ENCODE measurements around the gene ARPP19.
A peak's percentile ranks its signal among the peaks of the same experiment; 100 is the strongest.
"Not testable (repeated sequence)": the region's sequence is repeated elsewhere in the genome, so short reads cannot be mapped to it uniquely, and the experiment has no call there.

ARPP19 gene

GRCh38 chr15:52551762-52552161 lies 17.1 kb downstream of the ARPP19 start:
- DNase-seq (ENCODE audit: low read depth in 2 of 2): no peak

DNA sequence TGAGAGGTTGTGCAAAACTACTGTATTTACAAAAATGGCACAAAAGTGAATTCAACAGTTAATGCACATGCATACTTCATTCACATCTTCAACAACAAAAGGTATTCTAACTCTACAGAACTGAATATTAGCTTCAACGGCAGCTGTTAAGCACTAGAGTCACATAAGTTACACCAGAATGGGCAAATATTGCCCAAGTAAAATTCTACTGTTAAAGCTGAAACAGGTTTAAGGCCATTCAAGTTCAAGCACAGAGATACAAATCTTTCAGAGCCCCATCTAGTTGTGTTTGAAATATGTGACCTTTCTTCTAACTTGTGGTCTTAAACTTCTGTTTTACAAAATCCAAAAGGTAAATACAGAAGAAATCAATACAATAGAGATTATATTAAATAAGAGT lies 17.6 kb downstream of the ARPP19 start:
- DNase-seq (ENCODE audit: low read depth in 2 of 2): not testable (repeated sequence)

DNA sequence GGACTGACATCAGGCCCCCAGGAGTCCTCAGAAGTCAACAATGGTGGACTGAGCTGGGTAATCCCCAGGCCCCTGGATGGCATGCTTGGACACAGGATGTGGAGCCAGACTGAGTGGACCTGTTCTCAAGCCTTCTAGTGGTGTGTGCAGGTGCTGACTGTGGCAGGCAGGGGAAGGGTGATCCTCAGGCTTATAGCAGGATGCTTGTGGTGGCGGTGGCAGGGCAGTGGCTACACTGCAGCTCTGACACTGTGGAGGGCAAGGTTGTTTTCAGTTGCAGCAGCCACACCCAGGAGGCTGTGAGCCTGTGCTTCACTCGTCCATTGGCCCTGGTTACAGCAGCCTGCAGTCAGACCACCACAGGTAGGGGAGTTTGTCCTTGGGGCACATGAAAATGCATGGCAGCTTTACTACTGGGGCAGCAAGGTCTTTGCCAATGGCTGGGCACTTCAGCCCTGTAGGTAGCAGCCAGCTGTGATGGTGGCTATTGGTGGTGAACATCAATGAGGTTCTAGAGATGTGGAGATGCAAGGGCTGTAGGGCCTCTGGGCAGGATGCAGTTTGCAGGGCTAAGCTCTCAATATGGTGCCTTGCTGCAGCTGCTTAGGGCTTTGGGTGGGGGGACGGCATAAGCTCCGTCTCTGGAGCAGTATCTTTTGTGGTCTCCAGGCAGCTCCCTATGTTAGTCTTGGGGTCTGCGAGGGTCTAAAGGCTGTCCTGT lies 22.6 kb downstream of the ARPP19 start:
- DNase-seq (ENCODE audit: low read depth in 2 of 2): no peak

DNA sequence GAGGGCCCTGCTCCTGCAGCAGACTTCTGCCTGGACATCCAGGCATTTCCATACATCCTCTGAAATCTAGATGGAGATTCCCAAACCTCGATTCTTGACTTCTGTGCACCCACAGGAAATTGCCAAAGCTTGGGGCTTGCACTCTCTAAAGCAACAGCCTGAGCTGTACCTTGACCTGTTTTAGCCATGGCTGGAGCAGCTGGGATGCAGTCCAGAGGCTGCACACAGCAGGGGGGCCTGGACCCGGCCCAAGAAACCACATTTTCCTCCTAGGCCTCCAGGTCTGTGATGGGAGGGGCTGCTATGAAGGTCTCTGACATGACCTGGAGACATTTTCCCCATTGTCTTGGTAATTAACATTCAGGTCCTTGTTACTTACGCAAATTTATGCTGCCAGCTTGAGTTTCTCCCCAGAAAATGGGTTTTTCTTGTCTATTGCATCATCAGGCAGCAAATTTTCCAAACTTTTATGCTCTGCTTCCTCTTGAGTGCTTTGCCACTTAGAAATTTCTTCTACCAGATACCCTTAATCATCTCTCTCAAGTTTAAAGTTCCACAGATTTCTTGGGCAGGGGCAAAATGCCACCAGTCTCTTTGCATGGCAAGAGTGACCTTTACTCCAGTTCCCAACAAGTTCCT lies 28.3 kb downstream of the ARPP19 start:
- DNase-seq (ENCODE audit: low read depth in 2 of 2): no peak

GRCh38 chr15:52537459-52537858 lies 31.4 kb downstream of the ARPP19 start:
- DNase-seq (ENCODE audit: low read depth in 2 of 2): no peak

DNA sequence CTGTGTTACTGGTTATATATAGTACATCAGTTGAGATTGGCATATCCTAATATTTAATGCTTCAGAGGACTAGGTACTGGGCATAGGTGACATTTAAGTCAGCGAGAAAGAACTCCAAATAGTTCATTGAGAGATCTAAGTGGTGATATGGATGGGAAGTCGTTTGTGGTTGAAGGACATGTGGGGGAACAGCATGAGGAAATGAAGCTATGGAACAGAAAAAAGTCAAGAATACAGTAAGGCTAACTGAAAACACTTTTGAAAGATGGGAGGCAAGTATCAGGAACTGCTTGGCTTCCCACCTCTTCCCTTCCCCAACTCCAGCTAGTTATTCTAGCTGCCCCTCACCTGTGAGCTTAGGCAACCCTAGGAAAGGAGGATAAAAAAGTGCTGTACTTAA lies 36.4 kb downstream of the ARPP19 start:
- DNase-seq (ENCODE audit: low read depth in 2 of 2): no peak

DNA sequence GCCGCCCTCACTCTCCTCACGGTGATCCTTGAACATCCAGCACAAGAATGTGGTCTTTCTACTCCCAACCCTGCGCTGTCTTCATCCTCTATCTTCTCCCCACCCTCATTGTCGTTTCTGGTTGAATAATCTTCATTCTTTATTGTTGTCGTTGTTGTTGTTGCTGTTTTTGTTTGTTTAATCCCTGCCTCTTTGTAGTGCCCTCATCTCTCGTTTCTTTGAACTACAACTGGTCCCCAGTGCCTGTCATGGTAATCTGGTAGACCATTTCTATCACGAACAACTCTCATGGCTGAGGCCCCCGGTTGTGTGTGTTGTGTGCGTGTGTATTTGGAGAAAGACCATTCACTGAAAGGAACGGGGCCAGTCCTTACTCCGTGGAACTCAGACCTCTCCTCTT lies 38.9 kb downstream of the ARPP19 start:
- DNase-seq (ENCODE audit: low read depth in 2 of 2): no peak

DNA sequence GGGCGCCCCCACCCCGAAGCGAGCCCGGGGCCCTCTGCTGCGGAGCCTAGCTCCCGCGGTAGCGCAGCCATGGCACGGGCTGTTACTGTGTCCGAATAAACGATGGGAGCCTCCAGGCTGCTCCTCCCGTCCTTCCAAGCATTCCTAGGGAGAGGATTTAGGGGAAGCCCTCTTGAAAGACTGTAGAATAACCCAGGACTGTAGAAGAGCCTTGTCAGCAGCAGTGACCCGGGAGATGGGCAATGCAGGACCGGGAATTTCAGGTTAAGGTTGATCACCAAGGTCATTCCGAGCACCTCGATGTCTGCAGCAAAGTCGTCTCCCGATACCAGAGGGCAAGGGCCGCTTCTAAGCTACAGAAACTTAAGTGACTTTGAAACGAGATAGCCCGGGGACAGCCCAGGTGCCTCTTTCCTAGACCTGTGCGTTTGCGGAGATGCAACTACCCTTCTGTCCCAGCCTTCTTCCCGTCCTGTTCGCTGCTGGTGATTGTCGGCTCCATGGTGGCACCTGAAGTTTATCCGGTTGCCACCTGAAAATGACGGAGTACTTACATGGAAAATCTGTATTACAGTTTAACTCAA lies 39.4 kb downstream of the ARPP19 start:
- DNase-seq (ENCODE audit: low read depth in 2 of 2): peak in 1 of 2 donors; percentile 1

GRCh38 chr15:52528564-52529340 lies 40.1 kb downstream of the ARPP19 start, which contains the start of gene MYO5A:
Gene MYO5A, minus strand, starts transcription at chr15:52528880. Its CDS starts 74 bp downstream, at chr15:52528806.
- peak; percentile 50 to 57 for DNase-seq (ENCODE audit: low read depth in 2 of 2)

DNA sequence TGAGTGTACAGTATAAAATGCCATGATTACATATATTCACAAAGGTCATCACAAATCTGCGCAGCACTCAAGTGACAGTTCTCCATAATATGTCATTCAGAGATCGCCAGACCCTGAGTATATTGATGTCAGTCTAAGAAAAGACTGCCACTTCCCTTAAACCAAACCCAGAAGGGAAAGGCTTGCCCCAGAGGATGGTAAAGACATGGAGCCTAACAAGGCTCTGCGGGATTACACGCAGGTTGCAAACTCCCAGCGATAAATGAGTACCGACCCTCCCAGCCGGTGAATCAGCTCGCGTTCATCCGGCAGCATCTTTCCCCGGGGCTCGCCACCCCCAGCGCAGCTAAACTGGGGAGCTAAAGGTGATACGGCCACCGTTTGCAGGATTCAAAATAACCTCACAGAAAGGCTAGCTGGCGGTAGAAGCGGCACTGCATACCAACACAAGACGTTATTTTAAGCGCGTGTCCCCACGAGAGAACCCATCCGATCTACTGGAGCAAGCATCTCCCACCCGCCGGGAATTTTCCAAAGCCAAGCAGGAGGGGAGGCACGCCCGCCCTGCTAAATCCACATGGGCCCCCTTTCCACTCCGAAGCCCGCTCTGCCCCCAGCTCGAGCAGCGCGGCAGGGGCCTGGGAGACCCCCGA lies 40.8 kb downstream of the ARPP19 start:
- peak; percentile 5 to 34 for DNase-seq (ENCODE audit: low read depth in 2 of 2)

- no peak for DNase-seq (ENCODE audit: low read depth in 2 of 2)
Observed at GRCh38 chr15:52527196-52527910, 41.5 kb downstream of the ARPP19 start.

DNA sequence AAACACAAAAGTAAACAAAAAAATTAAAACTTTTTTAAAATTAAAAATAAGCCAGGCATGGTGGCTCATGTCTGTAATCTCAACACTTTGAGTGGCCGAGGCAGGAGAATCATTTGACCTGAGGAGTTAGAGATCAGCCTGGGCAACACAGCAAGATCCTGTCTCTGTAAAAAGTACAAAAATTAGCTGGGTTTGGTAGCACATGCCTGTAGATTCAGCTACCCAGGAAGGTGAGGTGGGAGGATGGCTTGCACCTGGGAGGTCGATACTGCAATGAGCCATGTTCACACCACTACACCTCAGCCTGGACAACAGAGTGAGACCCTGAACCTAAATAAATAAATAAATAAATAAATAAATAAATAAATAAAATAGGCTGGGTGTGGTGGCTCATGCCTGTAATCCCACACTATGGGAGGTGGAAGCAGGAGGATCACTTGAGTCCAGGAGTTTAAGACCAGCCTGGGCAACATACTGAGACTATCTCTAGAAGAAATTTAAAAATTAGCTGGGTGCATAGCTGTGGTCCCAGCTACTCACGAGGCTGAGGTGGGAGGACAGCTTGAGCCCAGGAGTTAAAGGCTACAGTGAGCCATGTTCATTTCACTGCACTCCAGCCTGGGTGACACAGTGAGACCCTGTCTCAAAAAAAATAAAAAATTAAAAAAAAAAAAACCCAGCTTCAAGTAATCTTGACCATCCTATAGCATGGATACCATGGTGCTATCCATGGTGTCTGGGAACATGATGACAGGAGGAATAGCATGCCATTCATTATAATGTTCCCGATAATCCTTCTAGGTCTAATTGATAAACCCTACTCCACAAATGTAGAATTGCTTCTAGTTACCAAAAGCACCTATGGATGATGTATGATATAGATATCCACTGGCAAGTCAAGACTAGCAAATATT lies 44.4 kb downstream of the ARPP19 start:
- no peak for DNase-seq (ENCODE audit: low read depth in 2 of 2)

DNA sequence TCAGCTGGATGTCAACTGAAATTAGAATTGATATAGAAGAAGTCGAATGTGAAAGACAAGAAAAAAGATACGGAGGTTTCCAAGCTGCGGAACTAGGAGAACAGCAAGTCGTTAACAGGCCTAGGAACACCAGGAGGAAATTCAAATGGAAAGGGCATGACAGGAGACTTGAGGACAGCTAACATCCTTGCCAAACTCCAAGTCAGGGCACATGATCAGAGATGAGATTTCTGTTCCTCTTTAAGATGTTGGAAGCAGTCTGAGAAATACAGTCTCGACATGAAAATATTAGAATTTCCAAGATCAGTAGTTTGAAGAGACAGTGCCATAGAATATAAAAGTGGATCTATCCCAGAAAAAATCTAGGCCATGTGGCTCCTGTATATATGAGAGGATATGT lies 45.2 kb downstream of the ARPP19 start:
- DNase-seq (ENCODE audit: low read depth in 2 of 2): no peak

GRCh38 chr15:52523192-52523591 lies 45.6 kb downstream of the ARPP19 start:
- DNase-seq (ENCODE audit: low read depth in 2 of 2): no peak

GRCh38 chr15:52521682-52522081 lies 47.1 kb downstream of the ARPP19 start:
- DNase-seq (ENCODE audit: low read depth in 2 of 2): no peak

DNA sequence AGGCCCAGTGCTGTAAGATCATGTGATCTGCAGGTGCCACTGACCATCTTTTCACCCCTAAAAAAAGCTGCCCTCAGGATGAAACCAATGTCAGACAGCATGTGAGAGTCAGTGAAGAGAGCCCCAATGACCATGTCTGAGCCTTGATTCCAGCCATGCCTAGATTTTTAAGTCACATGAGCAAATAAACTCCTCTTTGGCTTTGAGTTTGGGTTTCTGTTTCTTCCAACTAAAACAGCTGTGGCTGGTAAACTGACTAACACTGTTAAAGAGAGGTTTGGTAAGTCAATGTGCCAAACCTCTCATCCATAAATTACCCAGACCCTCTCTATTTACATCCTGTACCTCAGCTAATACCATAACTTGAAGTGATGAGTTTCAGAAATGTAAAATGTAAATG lies 48.4 kb downstream of the ARPP19 start:
- DNase-seq (ENCODE audit: low read depth in 2 of 2): no peak

DNA sequence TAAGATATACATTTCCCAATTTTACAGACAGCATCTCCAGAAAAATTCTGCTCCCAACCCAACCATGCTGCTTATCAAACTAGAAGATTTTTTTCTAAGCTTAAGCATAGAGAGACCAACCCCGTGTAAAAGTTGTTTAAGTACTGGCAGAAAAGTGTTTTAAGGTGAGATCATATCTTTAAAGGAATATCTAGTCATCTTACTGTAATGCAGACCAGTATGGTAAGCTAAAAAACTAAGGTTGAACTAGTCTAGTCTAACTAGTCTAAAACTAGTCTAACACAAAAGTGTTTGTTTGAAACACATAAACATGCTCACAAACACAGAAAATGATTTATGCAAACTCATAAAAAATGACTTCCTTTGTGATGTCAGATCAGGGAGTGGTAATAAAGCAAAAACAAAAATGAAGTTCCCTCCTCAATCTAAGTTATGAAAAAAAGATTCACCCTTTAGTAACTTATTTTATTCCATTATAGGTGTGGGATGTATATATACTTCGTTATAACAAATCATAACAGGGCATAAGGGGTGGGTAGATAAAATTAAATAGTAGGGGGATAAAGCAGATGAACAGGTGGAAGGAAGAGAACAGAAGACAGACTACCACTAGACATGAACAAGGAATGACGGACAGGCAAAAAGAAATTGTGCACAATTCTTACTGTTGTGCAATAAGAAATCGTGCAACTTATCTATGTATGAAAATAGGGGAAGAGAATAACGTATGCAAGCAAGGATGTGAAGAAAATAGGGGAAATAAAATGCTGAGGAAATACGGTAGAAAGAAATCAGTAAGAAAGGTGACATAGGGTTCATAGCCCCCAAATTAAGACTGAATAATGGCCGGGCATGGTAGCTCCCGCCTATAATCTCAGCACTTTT lies 50.1 kb downstream of the ARPP19 start:
- no peak for DNase-seq (ENCODE audit: low read depth in 2 of 2)

GRCh38 chr15:52517014-52517413 lies 51.8 kb downstream of the ARPP19 start:
- no peak for DNase-seq (ENCODE audit: low read depth in 2 of 2)

DNA sequence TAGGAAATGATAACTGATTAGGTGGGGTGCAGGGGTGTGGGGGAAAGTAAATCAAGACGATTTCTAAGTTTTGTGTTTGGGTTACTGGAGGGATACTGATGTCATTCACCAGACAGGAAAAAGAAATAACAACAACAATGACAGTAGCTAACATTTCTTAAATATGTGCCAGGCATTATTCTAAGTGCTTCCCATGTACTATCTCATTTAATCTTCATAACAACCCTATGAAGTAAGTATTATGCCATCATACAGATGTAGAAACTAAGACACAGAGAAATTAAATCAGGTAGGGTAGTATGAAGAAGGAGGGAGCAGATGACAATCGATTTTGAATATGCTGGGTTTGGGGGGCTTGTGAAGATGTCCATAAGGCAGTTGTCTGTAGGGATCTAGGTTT lies 53.5 kb downstream of the ARPP19 start:
- no peak for DNase-seq (ENCODE audit: low read depth in 2 of 2)

All from activated CD4-positive, alpha-beta T cell treated with anti-CD3 and anti-CD28 coated beads for 24 hours (primary cell).